PC-9 (cell line): ENCODE measurements around the gene PTH1R.

Source experiments
- CTCF ChIP-seq: fragments of 200-600 bp; sonication (generic); conservative IDR thresholded peaks from 2 replicates; pipeline ENCODE4 v1.6.1; 2017; ENCODE audit warnings: mixed run types, antibody characterized with exemption, mild to moderate bottlenecking, moderate library complexity
- EZH2 ChIP-seq: fragments of 200-600 bp; sonication (generic); IDR thresholded peaks from 2 replicates; pipeline ENCODE4 v1.8.0; 2017; ENCODE audit warnings: antibody characterized with exemption, low read depth

GRCh38 chr3:46890132-46890531 lies 12.6 kb downstream of the PTH1R start:
- no peak for TF ChIP-seq EZH2
- TF ChIP-seq CTCF, result no peak
